Testis (tissue), 3 donors: ENCODE results near the gene LRP1B. TPM values are rescaled to one million over a fixed set of nuclear protein-coding genes. Genes with fewer than 3 reads are reported as not detected.

ENCODE experiments used
- DNase-seq: peaks from one replicate; pipeline ENCODE4 v3.0.0-alpha.2; 2019
- H3K27ac ChIP-seq, 2 donors: fragments of 200-600 bp; sonication (generic); one replicate each; pipeline ENCODE4 v1.5.1; 2019
- H3K27me3 ChIP-seq: fragments of 200-600 bp; sonication (generic); one replicate; pipeline ENCODE4 v1.5.1; 2019
- H3K36me3 ChIP-seq: fragments of 200-600 bp; sonication (generic); one replicate; pipeline ENCODE4 v1.5.1; 2017; ENCODE audit warnings: low read depth; ENCODE audit errors: missing control alignments
- H3K4me1 ChIP-seq: fragments of 200-600 bp; sonication (generic); one replicate; pipeline ENCODE4 v1.5.1; 2019
- H3K4me3 ChIP-seq, 2 donors: fragments of 200-600 bp; sonication (generic); one replicate each; pipeline ENCODE4 v1.5.1; 2017 to 2019
- H3K9me3 ChIP-seq: fragments of 200-600 bp; sonication (generic); one replicate; pipeline ENCODE4 v1.5.1; 2017
- CTCF ChIP-seq, 3 experiments: fragments of 450-650 bp in 2 of 3; fragments of 200-600 bp in 1 of 3; sonication (generic) in 1 of 3; IDR thresholded peaks; one replicate each; pipeline ENCODE4 v1.5.1; 2016 to 2019; ENCODE audit warnings: antibody characterized with exemption in 3 of 3, mild to moderate bottlenecking in 2 of 3, moderate library complexity in 1 of 3
- POLR2A ChIP-seq: fragments of 450-650 bp; IDR thresholded peaks from one replicate; pipeline ENCODE4 v1.6.1; 2017; ENCODE audit warnings: antibody characterized with exemption, mild to moderate bottlenecking, moderate library complexity
- WGBS, 2 donors: methylation state at CpG; one replicate each; pipeline ENCODE4 v1.1.5; 2018; 5-methylcytosine and 5-hydroxymethylcytosine counted together
- intact Hi-C: fragments of 100-400 bp; cut with DNase I; formaldehyde crosslinking; loops from one replicate; pipeline ENCODE4 v1.15.1; 2023; ENCODE audit warnings: low total_unique reads
- polyA plus RNA-seq: library from polyadenylated mRNA; stranded (reverse); fragments of 350-450 nt; fragmentation: Illumina TruSeq; extraction: RNeasy Lipid Tissue Mini Kit (QIAGEN cat#74804); gene quantifications from one replicate; pipeline ENCODE4 v1.2.3, GENCODE V29; 2014; ENCODE audit warnings: low read depth, low replicate concordance; ENCODE audit not compliant: insufficient read depth
- total RNA-seq, 2 donors: library from RNA; depleted of rRNA; stranded (reverse); fragments of >200 nt; gene quantifications; one replicate each; pipeline ENCODE4 v1.2.3, GENCODE V29; 2016

The LRP1B gene
- total and polyA plus RNA-seq, 3 donors from 2014 or later: 0.79 to 1.9 (median 0.84) TPM

DNA sequence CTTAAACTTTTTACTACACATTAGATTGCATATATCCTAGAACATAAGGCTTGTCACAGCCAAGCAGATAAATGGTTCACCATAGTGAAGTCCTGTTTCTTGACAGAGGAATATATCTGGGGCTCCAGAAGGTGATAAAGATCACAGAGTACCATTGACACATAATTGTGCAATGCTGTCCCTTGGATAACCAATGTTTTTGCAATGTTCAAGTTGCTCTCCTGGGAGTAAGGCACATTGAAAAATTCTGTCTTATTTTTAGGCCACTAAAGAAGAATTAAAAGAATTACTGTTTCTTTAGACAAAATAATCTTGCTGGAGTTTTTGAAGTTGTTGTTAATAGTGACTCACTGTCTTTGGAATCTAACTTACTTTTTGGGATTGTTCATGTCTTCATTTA lies 1132.8 kb downstream of the LRP1B start:
- intact Hi-C loops: no loop called here
- Histone ChIP-seq H3K36me3 (no peaks in the 10 kb centered on the region), H3K4me1 (no peaks in the 10 kb centered on the region), H3K9me3 (no peaks in the 10 kb centered on the region), H3K27ac (no peak overlapping the region), H3K27me3 (no peaks in the 10 kb centered on the region), H3K4me3 (no peak overlapping the region)
- TF ChIP-seq CTCF (IDR thresholded peaks at IDR 0.05) (no peak), POLR2A (no peak)
- DNase-seq: no peak

DNA sequence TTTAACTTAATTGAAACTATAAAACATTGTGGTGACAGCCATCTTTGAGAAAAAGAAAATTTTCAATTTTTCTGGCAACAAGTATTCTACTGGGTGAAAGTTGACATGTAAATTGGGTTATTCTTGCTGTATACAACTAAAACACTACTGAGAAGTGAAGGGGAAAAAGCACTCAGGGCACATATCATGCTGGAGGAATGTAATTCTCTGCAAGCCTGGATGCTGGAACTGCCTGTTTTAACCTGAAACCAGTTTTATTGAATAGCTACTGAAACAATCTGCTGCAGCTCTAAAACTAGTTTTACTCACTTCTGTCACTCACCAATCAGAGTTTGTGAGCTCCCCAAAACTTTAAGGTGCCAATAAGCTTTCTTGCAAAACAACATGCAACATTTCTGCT lies 1136.0 kb downstream of the LRP1B start:
- H3K36me3 ChIP-seq: no peaks in the 10 kb centered on the region

DNA sequence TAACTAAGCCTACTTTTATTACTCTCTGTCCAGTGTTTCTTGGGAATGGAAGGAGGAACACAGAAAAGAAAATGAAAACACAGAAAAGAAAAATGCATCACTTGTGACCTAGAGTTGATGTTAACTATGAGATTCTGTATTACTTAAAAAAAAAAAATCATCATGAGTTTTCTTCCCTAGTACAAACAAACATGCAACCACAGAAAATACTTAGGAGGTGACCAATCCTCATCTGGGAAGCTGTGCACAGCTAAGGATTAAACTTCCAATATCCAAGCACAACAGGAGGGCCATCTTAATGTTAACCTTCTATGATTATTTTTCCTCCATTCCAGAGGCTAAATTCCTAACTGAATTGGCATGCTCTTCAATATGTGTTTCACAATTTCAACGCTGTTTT lies 1140.4 kb downstream of the LRP1B start:
- Histone ChIP-seq H3K36me3 (no peaks in the 10 kb centered on the region), H3K4me3 (no peak overlapping the region), H3K9me3 (no peaks in the 10 kb centered on the region), H3K27ac (no peak overlapping the region), H3K4me1 (no peaks in the 10 kb centered on the region), H3K27me3 (no peaks in the 10 kb centered on the region)
- TF ChIP-seq POLR2A (no peak), CTCF (IDR thresholded peaks at IDR 0.05) (no peak)
- intact Hi-C loops: no loop called here
- DNase-seq: no peak
- 76 to 82% methylated on average over 1 of the region's 1 CpG for WGBS, 2 donors

More for the DNA sequence above, 1136.0 kb downstream of the LRP1B start:
- Histone ChIP-seq H3K4me1 (no peaks in the 10 kb centered on the region), H3K27me3 (no peaks in the 10 kb centered on the region), H3K4me3 (no peak overlapping the region), H3K27ac (no peak overlapping the region), H3K9me3 (no peaks in the 10 kb centered on the region)
- no peak for DNase-seq
- TF ChIP-seq CTCF (IDR thresholded peaks at IDR 0.05) (no peak), POLR2A (no peak)
- intact Hi-C loops: no loop called here

- TF ChIP-seq CTCF (IDR thresholded peaks at IDR 0.05) (no peak), POLR2A (no peak)
- H3K27ac ChIP-seq: no peak overlapping the region
- no peak for DNase-seq
These were observed 1142.2 kb downstream of the LRP1B start for GRCh38 chr2:140988597-140988996.

DNA sequence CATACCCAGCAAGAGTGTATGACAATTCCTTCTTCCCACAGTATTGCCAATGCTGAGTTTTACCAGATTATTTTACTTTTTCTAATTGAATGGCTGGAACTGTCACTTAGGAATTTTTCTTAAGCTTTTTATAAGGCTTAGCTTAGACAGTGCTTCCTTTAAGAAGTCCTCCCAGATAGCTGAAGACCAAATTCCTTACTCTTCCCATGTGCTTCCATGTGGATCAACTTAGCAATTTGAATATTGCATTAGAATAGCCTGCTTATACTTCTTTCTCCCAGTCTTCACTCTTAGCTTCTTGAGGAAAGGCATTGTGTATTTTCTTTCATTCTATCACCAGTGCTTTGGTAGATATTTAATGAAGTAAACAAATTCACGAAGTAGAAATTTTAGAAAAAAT lies 1144.4 kb downstream of the LRP1B start:
- no peaks in the 10 kb centered on the region for H3K27me3 ChIP-seq
- no peak overlapping the region for H3K27ac ChIP-seq
- intact Hi-C loops: no loop called here
- H3K36me3 ChIP-seq: no peaks in the 10 kb centered on the region
- no peak for TF ChIP-seq POLR2A
- no peak for TF ChIP-seq CTCF (IDR thresholded peaks at IDR 0.05)
- DNase-seq: no peak
- no peaks in the 10 kb centered on the region for H3K9me3 ChIP-seq
- 92% methylated on average over 1 of the region's 1 CpG for WGBS, 2 donors
- H3K4me3 ChIP-seq: no peak overlapping the region
- H3K4me1 ChIP-seq: no peaks in the 10 kb centered on the region

More at GRCh38 chr2:140988597-140988996, 1142.2 kb downstream of the LRP1B start:
- Histone ChIP-seq H3K4me1 (no peaks in the 10 kb centered on the region), H3K9me3 (no peaks in the 10 kb centered on the region), H3K27me3 (no peaks in the 10 kb centered on the region), H3K4me3 (no peak overlapping the region), H3K36me3 (no peaks in the 10 kb centered on the region)
- intact Hi-C loops: no loop called here
